ENCODE data around the gene BRINP1. TPM values are rescaled to one million over a fixed set of nuclear protein-coding genes. Genes with fewer than 3 reads are reported as not detected.

Gene BRINP1
- total RNA-seq, 1 donor from 2014 or later: 0.79 TPM

- Mint-ChIP-seq H3K36me3 (ENCODE audit: insufficient read depth) (no peaks in the 10 kb centered on the region), H3K27ac (no peak overlapping the region), H3K9me3 (ENCODE audit: low read depth) (no peaks in the 10 kb centered on the region), H3K27me3 (no peaks in the 10 kb centered on the region), H3K4me1 (ENCODE audit: low read depth) (peaks cover 1% of the 10 kb centered on the region), H3K4me3 (ENCODE audit: low read depth) (no peak overlapping the region)
- no peak for TF ChIP-seq CTCF (IDR thresholded peaks at IDR 0.05; ENCODE audit: unreplicated experiment)
- no peak for DNase-seq (ENCODE audit: low spot score, unreplicated experiment)
These were observed 208.7 kb downstream of the BRINP1 start for GRCh38 chr9:119160551-119160950.

- Mint-ChIP-seq H3K9me3 (ENCODE audit: low read depth) (no peaks in the 10 kb centered on the region), H3K27me3 (no peaks in the 10 kb centered on the region), H3K27ac (no peak overlapping the region), H3K4me3 (ENCODE audit: low read depth) (no peak overlapping the region), H3K36me3 (ENCODE audit: insufficient read depth) (no peaks in the 10 kb centered on the region), H3K4me1 (ENCODE audit: low read depth) (peaks cover 1% of the 10 kb centered on the region)
- DNase-seq (ENCODE audit: low spot score, unreplicated experiment): no peak
- no peak for TF ChIP-seq CTCF (IDR thresholded peaks at IDR 0.05; ENCODE audit: unreplicated experiment)
These were observed 209.8 kb downstream of the BRINP1 start for GRCh38 chr9:119159386-119159785.

DNA sequence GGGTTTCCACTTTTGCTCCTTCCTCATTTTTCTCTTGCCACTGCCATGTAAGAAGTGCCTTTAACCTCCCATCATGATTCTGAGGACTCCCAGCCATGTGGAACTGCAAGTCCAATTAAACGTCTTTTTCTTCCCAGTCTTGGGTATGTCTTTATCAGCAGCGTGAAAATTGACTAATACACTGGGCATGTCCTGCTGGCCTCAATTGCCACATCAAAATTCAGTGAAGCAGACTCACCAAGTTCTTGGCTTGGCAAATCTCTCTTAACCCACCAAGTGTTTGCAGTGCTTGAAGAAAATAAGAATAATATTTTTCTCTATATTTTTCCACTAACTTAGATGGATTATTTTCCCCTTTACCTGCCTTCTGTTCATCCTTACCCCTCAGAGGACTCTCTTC lies 212.0 kb downstream of the BRINP1 start:
- no peak overlapping the region for H3K4me3 Mint-ChIP-seq (ENCODE audit: low read depth)
- no peak for TF ChIP-seq CTCF (IDR thresholded peaks at IDR 0.05; ENCODE audit: unreplicated experiment)
- no peak for DNase-seq (ENCODE audit: low spot score, unreplicated experiment)
- no peaks in the 10 kb centered on the region for H3K36me3 Mint-ChIP-seq (ENCODE audit: insufficient read depth)
- H3K27ac Mint-ChIP-seq: no peak overlapping the region
- no peaks in the 10 kb centered on the region for H3K9me3 Mint-ChIP-seq (ENCODE audit: low read depth)
- peaks cover 1% of the 10 kb centered on the region for H3K4me1 Mint-ChIP-seq (ENCODE audit: low read depth)
- H3K27me3 Mint-ChIP-seq: no peaks in the 10 kb centered on the region

DNA sequence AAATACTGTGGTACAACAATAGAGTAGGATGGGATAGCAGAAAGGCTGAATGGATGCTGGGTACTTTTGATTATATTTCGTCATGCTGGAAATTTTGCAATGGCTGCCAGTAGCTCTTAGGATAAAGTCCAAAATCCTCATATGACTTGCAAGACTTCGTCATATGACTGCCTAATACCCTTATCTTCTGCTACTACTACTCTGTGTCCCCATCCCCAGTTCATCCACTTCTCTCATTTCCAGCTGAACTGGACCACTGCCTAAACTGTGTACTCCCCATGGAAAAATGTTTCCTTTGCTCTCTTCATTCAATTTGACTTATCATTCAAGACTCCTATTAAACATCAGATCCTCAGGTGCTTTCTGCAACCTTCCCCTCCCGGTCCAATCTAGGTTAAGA lies 212.9 kb downstream of the BRINP1 start:
- DNase-seq (ENCODE audit: low spot score, unreplicated experiment): no peak
- H3K4me1 Mint-ChIP-seq (ENCODE audit: low read depth): peaks cover 1% of the 10 kb centered on the region
- H3K27me3 Mint-ChIP-seq: no peaks in the 10 kb centered on the region

DNA sequence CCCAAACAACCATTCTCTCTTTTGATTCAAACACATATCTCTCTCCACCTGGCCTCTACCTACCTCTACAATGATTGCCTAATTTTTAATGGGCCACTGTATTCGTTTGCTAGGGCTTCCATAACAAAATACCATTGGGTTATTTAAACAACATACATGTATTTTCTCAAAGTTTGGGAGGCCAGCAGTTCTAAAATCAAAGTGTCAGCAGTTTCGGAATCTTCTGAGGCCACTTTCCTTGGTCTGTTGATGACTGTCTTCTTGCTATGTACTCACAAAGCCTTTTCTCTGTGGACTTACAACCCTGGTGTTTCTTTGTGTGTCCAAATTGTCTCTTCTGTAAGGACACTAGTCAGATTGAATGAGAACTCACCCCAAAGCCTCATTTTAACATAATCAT lies 214.7 kb downstream of the BRINP1 start:
- H3K27ac Mint-ChIP-seq: no peak overlapping the region
- no peak for DNase-seq (ENCODE audit: low spot score, unreplicated experiment)
- H3K9me3 Mint-ChIP-seq (ENCODE audit: low read depth): no peaks in the 10 kb centered on the region
- H3K4me3 Mint-ChIP-seq (ENCODE audit: low read depth): no peak overlapping the region
- no peaks in the 10 kb centered on the region for H3K27me3 Mint-ChIP-seq
- H3K36me3 Mint-ChIP-seq (ENCODE audit: insufficient read depth): no peaks in the 10 kb centered on the region
- TF ChIP-seq CTCF (IDR thresholded peaks at IDR 0.05; ENCODE audit: unreplicated experiment): no peak
- H3K4me1 Mint-ChIP-seq (ENCODE audit: low read depth): peaks cover 1% of the 10 kb centered on the region

More for the DNA sequence above, 212.9 kb downstream of the BRINP1 start:
- H3K9me3 Mint-ChIP-seq (ENCODE audit: low read depth): no peaks in the 10 kb centered on the region
- no peak for TF ChIP-seq CTCF (IDR thresholded peaks at IDR 0.05; ENCODE audit: unreplicated experiment)
- H3K36me3 Mint-ChIP-seq (ENCODE audit: insufficient read depth): no peaks in the 10 kb centered on the region
- no peak overlapping the region for H3K4me3 Mint-ChIP-seq (ENCODE audit: low read depth)
- no peak overlapping the region for H3K27ac Mint-ChIP-seq

All from progenitor cell of endocrine pancreas (in vitro differentiated cells).